Fibroblast of gingiva (primary cell): Measurements from ENCODE around the gene FAM114A1.
"Not testable (repeated sequence)": the region's sequence is repeated elsewhere in the genome, so short reads cannot be mapped to it uniquely, and the experiment has no call there.

Experiments
- DNase-seq: peaks from one replicate; pipeline ENCODE4 v3.0.0-alpha.2; 2011; ENCODE audit warnings: low read depth

Gene FAM114A1

GRCh38 chr4:38904090-38904666 is 36.6 kb downstream of the FAM114A1 start:
- no peak for DNase-seq

GRCh38 chr4:38904682-38905081 is 37.1 kb downstream of the FAM114A1 start:
- DNase-seq, result no peak

- DNase-seq, result no peak
Measured at GRCh38 chr4:38905652-38906385, 38.2 kb downstream of the FAM114A1 start.

GRCh38 chr4:38907696-38908270 is 40.2 kb downstream of the FAM114A1 start:
- DNase-seq, result no peak

GRCh38 chr4:38909015-38909414 is 41.4 kb downstream of the FAM114A1 start:
- DNase-seq, result no peak

- DNase-seq, result no peak
Measured at GRCh38 chr4:38911257-38911656, 43.7 kb downstream of the FAM114A1 start.

- DNase-seq, result no peak
Measured at GRCh38 chr4:38914854-38915253, 47.2 kb downstream of the FAM114A1 start.

- not testable (repeated sequence) for DNase-seq
Measured at GRCh38 chr4:38916267-38916666, 48.7 kb downstream of the FAM114A1 start.

GRCh38 chr4:38917481-38918025 is 49.9 kb downstream of the FAM114A1 start:
- DNase-seq, result no peak

GRCh38 chr4:38919494-38919893 is 51.9 kb downstream of the FAM114A1 start:
- no peak for DNase-seq

- DNase-seq, result no peak
Measured at GRCh38 chr4:38920186-38920585, 52.6 kb downstream of the FAM114A1 start.

GRCh38 chr4:38920677-38921076 is 53.1 kb downstream of the FAM114A1 start:
- DNase-seq, result no peak

- DNase-seq, result peak; percentile 41
Measured at GRCh38 chr4:38921151-38921550, 53.5 kb downstream of the FAM114A1 start.

- DNase-seq, result no peak
Measured at GRCh38 chr4:38923746-38924145, 56.1 kb downstream of the FAM114A1 start.

- DNase-seq, result no peak
Measured at GRCh38 chr4:38924353-38924752, 56.7 kb downstream of the FAM114A1 start.

GRCh38 chr4:38925492-38926413 is 58.1 kb downstream of the FAM114A1 start:
- DNase-seq, result no peak

GRCh38 chr4:38926896-38927295 is 59.3 kb downstream of the FAM114A1 start:
- DNase-seq, result no peak

GRCh38 chr4:38928568-38928967 is 61.0 kb downstream of the FAM114A1 start:
- DNase-seq, result no peak

GRCh38 chr4:38928974-38929373 is 61.4 kb downstream of the FAM114A1 start:
- no peak for DNase-seq

- DNase-seq, result no peak
Measured at GRCh38 chr4:38930204-38930603, 62.6 kb downstream of the FAM114A1 start.

GRCh38 chr4:38930707-38931106 is 63.1 kb downstream of the FAM114A1 start:
- no peak for DNase-seq

GRCh38 chr4:38931125-38931524 is 63.5 kb downstream of the FAM114A1 start:
- no peak for DNase-seq
